HG02623 (cell line): ENCODE data around the gene FYCO1.

ENCODE experiments used
- ATAC-seq: cut with Tn5 transposase; IDR thresholded peaks from one replicate; pipeline ENCODE4 v1.9.1; 2021; ENCODE audit warnings: moderate library complexity; ENCODE audit not compliant: unreplicated experiment

The FYCO1 gene

GRCh38 chr3:45984331-45985312, 11.0 kb downstream of the FYCO1 start:
- no peak for ATAC-seq

- no peak for ATAC-seq
Measured at GRCh38 chr3:45983770-45984169, 11.9 kb downstream of the FYCO1 start.

DNA sequence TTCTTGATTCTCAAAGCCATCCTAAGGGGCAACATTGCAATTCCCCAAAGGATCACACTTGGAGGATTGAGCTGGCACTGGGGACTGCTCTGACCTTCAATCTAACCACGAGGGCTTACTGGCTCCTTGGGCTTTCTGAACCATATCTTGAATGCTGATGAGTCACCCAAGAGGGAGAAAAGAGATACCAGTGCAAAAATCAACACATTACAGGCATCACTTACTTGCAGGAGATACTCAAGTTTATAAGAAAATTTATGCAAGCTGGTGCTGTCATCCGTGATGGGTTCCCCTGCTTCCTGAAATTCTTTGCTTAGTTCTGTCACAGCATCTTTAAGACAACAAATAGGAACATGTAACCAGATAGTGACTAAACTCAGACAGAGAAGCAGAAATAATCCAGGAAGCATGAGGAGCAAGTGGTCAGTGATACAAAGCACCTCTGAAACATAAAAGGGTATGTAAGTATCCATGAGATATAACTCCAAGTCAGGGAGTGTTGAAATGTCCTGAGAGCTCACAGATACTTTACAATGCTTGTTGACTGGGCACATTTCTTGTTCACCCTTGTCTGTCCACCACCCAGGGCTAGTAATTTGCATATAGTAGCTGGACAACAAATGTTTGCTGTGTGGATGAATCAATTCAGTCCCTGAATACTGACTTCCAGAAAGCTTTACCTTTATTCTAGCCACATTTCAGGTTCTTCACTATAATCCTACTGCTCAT, 14.1 kb downstream of the FYCO1 start:
- ATAC-seq: no peak

DNA sequence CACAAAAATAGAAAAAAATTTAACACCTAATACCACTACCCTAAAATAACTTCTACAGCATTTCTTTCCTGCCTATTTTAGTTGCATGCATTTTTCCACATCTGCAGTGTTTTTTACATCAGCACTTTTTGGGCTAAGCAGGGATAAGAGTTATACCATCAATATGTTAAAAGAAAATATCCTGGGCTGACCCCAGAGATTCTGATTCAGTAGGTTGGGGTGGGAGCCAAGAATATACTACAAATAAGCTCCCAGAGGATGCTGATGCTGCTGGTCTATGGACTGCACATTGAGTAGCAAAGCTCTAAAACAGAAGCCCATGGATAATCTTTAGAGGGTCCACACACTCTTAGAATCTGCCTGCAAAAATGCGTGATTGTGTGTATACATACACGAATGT, 14.8 kb downstream of the FYCO1 start:
- no peak for ATAC-seq

DNA sequence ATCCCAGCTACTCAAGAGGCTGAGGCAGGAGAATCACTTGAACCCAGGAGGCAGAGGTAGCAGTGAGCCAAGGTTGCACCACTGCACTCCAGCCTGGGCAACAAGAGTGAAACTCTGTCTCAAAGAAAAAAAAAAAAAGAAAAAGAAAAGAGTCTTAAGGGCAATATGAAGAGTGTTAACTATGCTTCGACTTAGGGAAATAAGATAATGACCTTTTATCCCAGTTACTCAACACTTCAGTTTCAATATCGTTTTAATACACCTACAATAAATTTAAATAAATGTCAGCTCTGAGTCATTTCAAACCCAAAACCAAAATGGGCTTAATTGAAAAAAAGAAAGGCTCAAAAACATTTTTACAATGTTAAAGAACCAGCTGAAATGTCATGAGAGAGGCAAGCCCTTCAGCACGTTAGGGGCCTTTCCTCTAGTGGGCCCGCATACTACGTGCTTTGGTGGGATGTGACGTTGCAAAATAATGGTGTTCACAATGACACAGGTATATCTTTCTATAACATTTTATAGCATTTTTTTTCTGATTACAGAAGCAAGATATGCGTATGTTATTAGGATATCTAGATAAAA, 15.3 kb downstream of the FYCO1 start:
- no peak for ATAC-seq

DNA sequence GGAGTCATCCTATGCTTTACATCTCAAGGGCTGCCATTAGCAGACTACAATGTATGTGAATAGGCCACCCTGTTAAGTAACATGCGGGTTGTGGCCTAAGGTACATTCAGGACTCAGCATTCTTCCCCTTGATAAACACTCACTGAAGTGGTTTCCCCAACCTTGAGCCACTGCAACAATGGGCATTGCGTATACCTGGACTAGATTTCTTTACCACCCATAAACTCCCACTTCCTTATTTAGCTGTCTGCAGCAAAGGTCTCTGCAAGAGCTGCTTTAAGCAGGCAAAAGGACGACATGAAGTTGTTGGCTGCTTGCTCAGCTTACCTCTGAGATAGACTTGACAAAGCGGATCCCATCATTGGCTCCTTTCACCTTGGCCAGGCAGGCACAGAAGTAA, 16.2 kb downstream of the FYCO1 start:
- ATAC-seq: no peak

GRCh38 chr3:45978006-45978761, 17.4 kb downstream of the FYCO1 start:
- ATAC-seq: no peak

- ATAC-seq: no peak
Measured at GRCh38 chr3:45976191-45977091, 19.2 kb downstream of the FYCO1 start.

DNA sequence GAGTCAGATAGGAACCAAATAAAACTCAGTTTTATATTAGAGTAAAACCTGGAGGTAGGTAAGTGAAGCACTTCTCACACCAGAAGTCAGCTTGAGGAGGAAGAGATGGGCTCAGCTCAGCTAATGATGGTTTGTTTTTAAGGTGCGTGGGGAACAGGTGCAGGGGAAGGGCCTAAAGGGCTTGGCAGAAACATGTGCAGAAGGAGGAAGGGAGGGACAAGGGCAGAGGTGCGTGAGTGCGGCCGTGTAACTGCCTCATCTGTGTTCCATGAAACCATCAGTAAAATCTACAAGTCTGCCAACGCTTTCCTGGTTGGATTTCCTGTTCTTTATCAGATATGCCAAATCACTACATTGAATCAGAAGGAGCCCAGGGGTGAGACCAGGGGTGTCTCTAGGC, 19.9 kb downstream of the FYCO1 start:
- ATAC-seq: no peak

DNA sequence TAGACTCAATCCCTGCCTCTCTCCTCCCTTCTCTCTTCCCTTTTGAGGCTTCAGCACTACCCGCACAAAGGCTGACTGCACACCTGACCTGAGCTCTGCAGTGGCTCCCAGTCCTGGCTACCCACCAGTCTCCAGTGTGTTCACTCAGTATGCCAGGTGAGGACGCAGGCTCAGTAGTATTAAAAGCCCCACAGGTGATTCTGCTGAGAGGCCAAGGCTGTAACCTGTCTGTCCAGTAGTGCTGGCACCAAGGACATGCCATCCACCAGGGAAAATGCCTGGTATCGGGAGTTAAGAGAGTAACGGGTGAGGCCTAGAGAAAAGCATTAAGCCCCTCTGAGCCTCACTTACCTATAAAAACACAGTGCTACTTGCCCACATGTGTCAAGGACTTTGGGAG, 20.9 kb downstream of the FYCO1 start:
- no peak for ATAC-seq

- ATAC-seq: no peak
Measured at GRCh38 chr3:45972534-45973402, 22.9 kb downstream of the FYCO1 start.

DNA sequence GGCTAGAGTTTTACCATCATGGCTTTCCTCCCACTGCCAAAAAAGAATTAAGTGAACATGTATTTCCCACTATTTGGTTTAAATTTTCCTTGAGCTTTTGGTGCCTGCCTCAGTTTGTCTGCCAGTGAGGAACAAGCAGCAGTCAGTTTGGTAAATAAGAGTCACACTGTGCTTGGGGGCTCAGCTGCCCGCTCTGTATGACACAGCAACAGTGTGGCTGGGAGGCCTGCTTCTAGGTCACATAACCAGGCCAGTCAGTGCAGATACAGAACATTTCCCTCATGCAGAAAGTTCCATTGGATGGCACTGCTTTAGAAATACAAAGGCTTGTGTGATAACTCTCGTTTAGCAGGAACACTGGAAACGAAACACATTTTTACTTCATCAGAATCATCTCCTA, 25.7 kb downstream of the FYCO1 start:
- no peak for ATAC-seq

DNA sequence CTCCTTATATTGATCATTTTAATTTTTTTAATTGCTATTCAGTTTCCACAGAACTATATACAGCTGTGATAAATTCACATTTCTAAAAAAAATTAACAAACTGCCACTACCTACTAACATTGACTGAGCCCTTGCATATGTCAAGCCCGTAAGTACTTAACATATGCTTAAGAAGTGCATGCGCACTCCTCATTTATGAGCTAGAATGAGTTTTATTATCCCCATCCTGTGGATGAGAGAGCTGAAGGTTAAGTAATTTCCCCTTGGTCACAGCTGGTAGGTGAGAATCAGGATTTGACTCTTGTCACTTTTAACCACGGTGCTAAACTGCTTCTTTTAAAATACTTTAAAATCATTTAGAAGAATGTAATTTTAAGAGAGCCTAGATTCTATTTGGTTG, 26.5 kb downstream of the FYCO1 start:
- no peak for ATAC-seq

DNA sequence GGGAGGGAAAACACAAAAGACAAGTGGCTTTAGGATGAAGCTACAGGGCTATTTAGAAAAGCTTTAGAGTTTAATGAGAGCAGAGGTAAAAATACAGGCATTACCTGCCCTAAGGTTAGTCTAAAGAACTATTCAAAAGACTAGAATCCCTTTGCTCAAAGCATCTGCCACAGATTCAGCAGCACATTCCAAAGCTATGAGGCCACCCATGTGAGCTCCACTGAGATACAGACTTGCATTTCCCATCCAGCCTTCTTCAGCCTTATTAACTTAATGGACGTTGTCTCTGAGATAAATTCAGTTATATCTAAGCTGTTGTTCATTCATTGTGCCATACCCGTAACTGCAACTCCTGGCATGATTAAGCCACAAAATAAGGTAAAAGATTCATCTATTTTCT, 26.9 kb downstream of the FYCO1 start:
- no peak for ATAC-seq

GRCh38 chr3:45968149-45968548, 27.5 kb downstream of the FYCO1 start:
- no peak for ATAC-seq

- no peak for ATAC-seq
Measured at GRCh38 chr3:45967724-45968123, 27.9 kb downstream of the FYCO1 start.

DNA sequence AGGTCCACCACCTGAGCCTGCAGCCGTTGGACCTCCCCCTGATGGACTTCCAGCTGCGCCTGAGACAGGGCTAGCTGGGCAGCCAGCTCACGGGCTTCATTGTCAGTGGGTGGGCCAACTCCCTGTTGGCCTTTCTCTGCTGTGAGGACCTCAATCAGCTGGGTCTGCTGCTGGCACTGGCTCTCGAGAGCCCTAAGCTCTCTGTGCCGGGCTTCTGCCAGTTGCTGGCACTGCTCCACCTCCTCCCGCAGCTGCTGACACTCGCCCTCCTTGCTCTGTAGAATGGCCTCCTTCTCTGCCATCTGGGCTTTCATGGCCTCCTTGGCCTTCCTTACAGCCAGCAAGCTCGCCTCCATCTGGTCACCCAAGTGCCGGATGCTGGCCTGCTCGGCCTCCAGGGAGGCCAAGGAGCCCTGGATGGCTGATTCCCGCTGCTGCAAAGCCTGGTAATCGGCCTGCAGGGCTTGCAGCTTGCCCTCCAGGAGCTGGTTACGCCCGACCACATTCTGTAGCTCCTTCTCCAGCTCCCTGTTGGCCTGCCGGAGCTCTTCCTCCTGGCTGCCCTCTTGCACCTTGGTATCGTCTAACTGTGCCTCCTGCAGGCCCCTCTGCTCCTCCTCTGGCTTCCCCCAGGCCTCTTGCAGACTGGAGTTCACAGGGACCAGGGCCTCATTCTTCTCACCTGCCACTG, 28.5 kb downstream of the FYCO1 start:
- no peak for ATAC-seq

DNA sequence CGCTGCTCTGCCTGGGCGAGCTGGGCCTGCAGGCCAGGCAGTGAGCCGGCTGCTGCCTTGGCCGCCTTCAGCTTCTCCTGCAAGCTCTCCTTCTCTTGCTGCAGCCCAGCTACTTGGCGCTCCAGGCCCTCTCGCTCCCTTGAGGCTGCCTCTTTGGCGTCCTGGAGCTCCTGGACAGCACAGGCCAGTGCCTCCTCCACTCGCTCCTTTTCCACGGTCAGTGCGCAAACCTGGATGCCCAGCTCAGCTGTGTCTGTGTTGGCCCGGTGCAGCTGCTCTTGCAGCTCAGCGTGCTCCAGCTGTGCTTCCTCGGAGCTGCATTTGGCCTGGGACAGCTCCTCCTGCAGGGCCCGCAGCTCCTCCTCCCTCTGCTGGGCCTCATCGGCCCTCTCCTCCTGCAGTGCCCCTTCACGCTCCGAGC, 29.2 kb downstream of the FYCO1 start:
- no peak for ATAC-seq
